H1 (cell line): ENCODE measurements around the gene PANK3. TPM values are rescaled to one million over a fixed set of nuclear protein-coding genes. Genes with fewer than 3 reads are reported as not detected.
A peak's percentile ranks its signal among the peaks of the same experiment; 100 is the strongest.

ENCODE experiments used
- CTCF ChIA-PET: fragments of 300-600 bp; sonication (Branson Sonifier 250); formaldehyde crosslinking; loops from one replicate; lab custom pipeline; 2021; ENCODE audit not compliant: partially characterized antibody; lab: Charles Lee
- POLR2A ChIA-PET: fragments of 300-600 bp; sonication (Branson Sonifier 250); formaldehyde crosslinking; loops from one replicate; lab custom pipeline; 2021; ENCODE audit warnings: inconsistent platforms; ENCODE audit not compliant: partially characterized antibody; lab: Charles Lee
- DNase-seq, 2 experiments: peaks; one replicate each; pipeline versions ENCODE4 v3.0.0 to v3.0.0-alpha.2; 2010 to 2022; ENCODE audit warnings: low spot score in 2 of 2, low read depth in 1 of 2, mixed read lengths in 1 of 2
- FAIRE-seq: peaks from 2 replicates; lab custom pipeline; 2011; peaks lifted over from hg19 to GRCh38; lab: Jason Lieb, UNC
- H2AFZ ChIP-seq: 2 replicates; pipeline ENCODE4 v1.8.1; 2012; ENCODE audit warnings: low read length, inconsistent platforms
- H2AK5ac ChIP-seq: 2 replicates; pipeline ENCODE4 v1.6.1; 2013; ENCODE audit warnings: low read depth, low read length
- H2BK120ac ChIP-seq: replicated peaks from 2 replicates; pipeline ENCODE3; 2013; ENCODE audit warnings: low read depth, low read length, inconsistent platforms
- H2BK12ac ChIP-seq: 2 replicates; pipeline ENCODE4 v1.6.1; 2013; ENCODE audit warnings: low read depth, low read length
- H2BK15ac ChIP-seq: 2 replicates; pipeline ENCODE4 v1.6.1; 2013; ENCODE audit warnings: low read length
- H2BK20ac ChIP-seq: 2 replicates; pipeline ENCODE4 v1.6.1; 2013; ENCODE audit warnings: low read length
- H2BK5ac ChIP-seq: 2 replicates; pipeline ENCODE4 v1.6.1; 2013; ENCODE audit warnings: low read depth, low read length
- H3K14ac ChIP-seq: 2 replicates; pipeline ENCODE4 v1.6.1; 2013; ENCODE audit warnings: inconsistent platforms; ENCODE audit not compliant: insufficient read length
- H3K18ac ChIP-seq: 2 replicates; pipeline ENCODE4 v1.6.1; 2013; ENCODE audit warnings: low read length; ENCODE audit errors: extremely low read depth
- H3K23ac ChIP-seq: 2 replicates; pipeline ENCODE4 v1.6.1; 2013; ENCODE audit warnings: inconsistent platforms; ENCODE audit not compliant: insufficient read length
- H3K23me2 ChIP-seq: 2 replicates; pipeline ENCODE4 v1.6.1; 2013; ENCODE audit warnings: low read depth, low read length
- H3K27ac ChIP-seq: 2 replicates; pipeline ENCODE4 v1.6.1; 2011; ENCODE audit warnings: low read depth, low read length, inconsistent platforms
- H3K27me3 ChIP-seq, 4 experiments: replicated peaks in 1 of 4; 1 replicate in 1 of 4; 2 replicates in 3 of 4; pipeline versions ENCODE4 v1.6.1 to v1.8.1; 2011 to 2013; ENCODE audit warnings: low read length in 3 of 4, mild to moderate bottlenecking in 3 of 4, inconsistent platforms in 2 of 4, mixed read lengths in 2 of 4, moderate library complexity in 1 of 4; ENCODE audit not compliant: control insufficient read depth in 3 of 4, insufficient read depth in 3 of 4; ENCODE audit errors: extremely low read depth in 1 of 4
- H3K36me3 ChIP-seq, 4 experiments: 2 replicates each; pipeline versions ENCODE4 v1.6.1 to v1.8.1; 2011 to 2013; ENCODE audit warnings: mild to moderate bottlenecking in 4 of 4, low read length in 3 of 4, moderate library complexity in 2 of 4, control low read depth in 1 of 4, inconsistent platforms in 1 of 4; ENCODE audit not compliant: insufficient read depth in 4 of 4, control insufficient read depth in 2 of 4
- H3K4ac ChIP-seq: replicated peaks from 2 replicates; pipeline ENCODE3; 2013; ENCODE audit warnings: low read length, low read depth, mixed read lengths, inconsistent platforms; ENCODE audit not compliant: insufficient read length
- H3K4me1 ChIP-seq, 4 experiments: replicated peaks in 1 of 4; 1 replicate in 1 of 4; 2 replicates in 3 of 4; pipeline versions ENCODE4 v1.6.1 to v1.8.1; 2011 to 2013; ENCODE audit warnings: low read length in 3 of 4, inconsistent platforms in 2 of 4, mixed read lengths in 1 of 4; ENCODE audit not compliant: insufficient read depth in 4 of 4, control insufficient read depth in 3 of 4
- H3K4me2 ChIP-seq, 2 experiments: 2 replicates each; pipeline versions ENCODE4 v1.6.1 to v1.8.1; 2011 to 2013; ENCODE audit warnings: low read depth in 2 of 2, low read length in 2 of 2, control low read depth in 1 of 2, inconsistent platforms in 1 of 2, mild to moderate bottlenecking in 1 of 2; ENCODE audit not compliant: insufficient read depth in 1 of 2
- H3K4me3 ChIP-seq, 4 experiments: fragments of 200-600, 300-600 bp in 1 of 4; sonication (generic), shearing (Covaris generic), sonication (Bioruptor Twin) in 1 of 4; 2 replicates each; pipeline versions ENCODE4 v1.5.1 to v1.8.1; 2011 to 2016; ENCODE audit warnings: low read length in 4 of 4, low read depth in 3 of 4, control low read depth in 2 of 4, inconsistent platforms in 2 of 4, mild to moderate bottlenecking in 2 of 4, mixed read lengths in 1 of 4, moderate library complexity in 1 of 4; ENCODE audit not compliant: insufficient read depth in 2 of 4; ENCODE audit errors: extremely low read depth in 1 of 4
- H3K56ac ChIP-seq: replicated peaks from 2 replicates; pipeline ENCODE3; 2013; ENCODE audit warnings: low read depth, mild to moderate bottlenecking, mixed read lengths, low read length, inconsistent platforms; ENCODE audit not compliant: insufficient read length
- H3K79me1 ChIP-seq: 2 replicates; pipeline ENCODE4 v1.6.1; 2013; ENCODE audit warnings: low read depth, low read length, control low read depth
- H3K79me2 ChIP-seq, 2 experiments: 2 replicates each; pipeline versions ENCODE4 v1.6.1 to v1.8.1; 2012 to 2013; ENCODE audit warnings: low read length in 2 of 2, mild to moderate bottlenecking in 2 of 2, inconsistent platforms in 1 of 2; ENCODE audit not compliant: insufficient read depth in 2 of 2, control insufficient read depth in 1 of 2
- H3K9ac ChIP-seq, 4 experiments: replicated peaks in 1 of 4; 1 replicate in 1 of 4; 2 replicates in 3 of 4; pipeline versions ENCODE4 v1.6.1 to v1.8.1; 2011 to 2013; ENCODE audit warnings: low read depth in 3 of 4, low read length in 3 of 4, control low read depth in 2 of 4, mild to moderate bottlenecking in 2 of 4, moderate library complexity in 2 of 4, inconsistent platforms in 1 of 4; ENCODE audit errors: extremely low read depth in 1 of 4
- H3K9me3 ChIP-seq, 2 experiments: 2 replicates each; pipeline versions ENCODE4 v1.6.1 to v1.8.1; 2012 to 2013; ENCODE audit warnings: mild to moderate bottlenecking in 2 of 2, moderate library complexity in 2 of 2, control low read depth in 1 of 2, inconsistent platforms in 1 of 2, low read depth in 1 of 2, low read length in 1 of 2, mixed read lengths in 1 of 2; ENCODE audit not compliant: insufficient read depth in 2 of 2
- H4K20me1 ChIP-seq, 2 experiments: replicated peaks in 1 of 2; 2 replicates each; pipeline versions ENCODE3 to v1.8.1; 2011 to 2013; ENCODE audit warnings: inconsistent platforms in 2 of 2, low read length in 2 of 2, mild to moderate bottlenecking in 1 of 2; ENCODE audit not compliant: insufficient read depth in 2 of 2, control insufficient read depth in 1 of 2
- H4K5ac ChIP-seq: 2 replicates; pipeline ENCODE4 v1.6.1; 2013; ENCODE audit warnings: low read length, low read depth, mixed read lengths, inconsistent platforms; ENCODE audit not compliant: insufficient read length
- H4K8ac ChIP-seq: 2 replicates; pipeline ENCODE4 v1.8.0; 2013; ENCODE audit warnings: mild to moderate bottlenecking, moderate library complexity, low read length, inconsistent platforms; ENCODE audit not compliant: insufficient read depth; ENCODE audit errors: extremely low read depth
- H4K91ac ChIP-seq: replicated peaks from 2 replicates; pipeline ENCODE3; 2013; ENCODE audit warnings: low read length, mixed read lengths, inconsistent platforms; ENCODE audit not compliant: insufficient read length
- BCL11A ChIP-seq, 2 experiments: IDR thresholded peaks; one replicate each; pipeline ENCODE4 v1.6.1; 2011; ENCODE audit warnings: low read depth in 2 of 2, low read length in 2 of 2, mild to moderate bottlenecking in 2 of 2
- EP300 ChIP-seq, 2 experiments: IDR thresholded peaks; 1 replicate in 1 of 2; 2 replicates in 1 of 2; pipeline ENCODE4 v1.6.1; 2011 to 2012; ENCODE audit warnings: low read depth in 2 of 2, low read length in 2 of 2, mild to moderate bottlenecking in 2 of 2, borderline replicate concordance in 1 of 2, inconsistent platforms in 1 of 2, moderate library complexity in 1 of 2
- FOSL1 ChIP-seq: IDR thresholded peaks from 2 replicates; pipeline ENCODE4 v1.6.1; 2011; ENCODE audit warnings: mild to moderate bottlenecking, low read depth, low read length, moderate library complexity; ENCODE audit not compliant: insufficient read depth
- WGBS, 2 experiments: shearing (Covaris generic) in 1 of 2; methylation state at CpG; one replicate each; pipeline versions ENCODE4 v1.1.6 to v1.1.7; 2013 to 2015; ENCODE audit warnings: low lambda C conversion rate in 2 of 2, mixed read lengths in 2 of 2, inconsistent platforms in 1 of 2, low coverage in 1 of 2, missing lambda C conversion rate in 1 of 2; ENCODE audit not compliant: insufficient replicate concordance in 2 of 2, insufficient coverage in 1 of 2, insufficient read length in 1 of 2; ENCODE audit errors: extremely low coverage in 1 of 2, missing lambda C conversion rate in 1 of 2; 5-methylcytosine and 5-hydroxymethylcytosine counted together
- polyA plus RNA-seq, 7 experiments: library from polyadenylated mRNA; depleted of rRNA in 3 of 7; stranded (reverse) in 5 of 7; unstranded in 2 of 7; fragments of >200 nt in 5 of 7; fragments of 200-250 nt in 2 of 7; gene quantifications; 1 replicate in 5 of 7; 2 replicates in 1 of 7; 4 replicates in 1 of 7; pipeline versions ENCODE4 v1.2.1 to v1.2.3, GENCODE V29; 2011 to 2013; ENCODE audit warnings: missing spikeins in 2 of 7, mixed read lengths in 2 of 7
- total RNA-seq: library from RNA; stranded (reverse); fragmentation: NEBNext Ultra II Directional; extraction: Animal tissue kit (Norgen Biotek cat#: 25700); gene quantifications from 2 replicates; pipeline ENCODE4 v1.2.1, GENCODE V29; 2021

The PANK3 gene
- total and polyA plus RNA-seq, 2 of the 8 experiments (the other 6 are each of a cell fraction or from before 2014, with no cell fraction given) = 8.6 to 101 TPM

DNA sequence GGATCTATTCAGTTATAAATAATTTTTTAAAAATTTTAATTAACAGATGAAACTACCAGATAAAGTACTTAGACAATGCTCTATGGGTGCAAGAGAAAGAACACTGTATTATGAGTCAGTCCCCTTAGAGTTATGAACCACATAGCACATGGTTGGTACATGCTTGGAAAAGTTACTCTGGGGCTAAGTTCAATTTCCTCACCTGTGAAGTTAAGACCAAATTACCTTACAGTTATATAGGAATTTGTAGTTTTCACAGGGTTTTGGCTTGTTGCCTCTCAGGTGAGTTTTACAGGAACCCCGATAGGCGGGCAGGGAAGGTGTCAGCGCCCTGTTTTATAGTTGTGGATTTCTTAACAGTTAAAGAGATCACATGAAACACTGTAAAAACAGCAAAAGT is 1.2 kb downstream of the PANK3 start:
- H3K4me2 ChIP-seq = peak overlapping the region; percentile 58 to 73
- TF ChIP-seq FOSL1 = no peak
- no peak for TF ChIP-seq BCL11A (IDR thresholded peaks at IDR 0.05; ENCODE audit: low read depth in 2 of 2, low read length in 2 of 2)
- TF ChIP-seq EP300 (IDR thresholded peaks at IDR 0.05; ENCODE audit: borderline replicate concordance in 1 of 2, low read depth in 2 of 2, low read length in 2 of 2) = no peak
- TF ChIP-seq, all 59 proteins: peak for 0
- CTCF ChIA-PET = no interaction called here
- Histone ChIP-seq H3K27ac (no peak overlapping the region), H2AFZ (no peak overlapping the region), H2BK12ac (no peak overlapping the region), H3K4ac (no peak overlapping the region), H3K27me3 (no peaks in the 10 kb centered on the region), H3K4me1 (peaks cover 0 to 9% (median 4%) of the 10 kb centered on the region in 4 experiments; a peak in 4 of 7 replicates), H2BK15ac (no peak overlapping the region), H3K79me2 (peaks cover 29 to 54% of the 10 kb centered on the region in 2 experiments), H4K5ac (no peak overlapping the region), H3K9me3 (no peaks in the 10 kb centered on the region), H3K36me3 (peaks cover 0 to 4% (median 2%) of the 10 kb centered on the region in 4 experiments; a peak in 2 of 8 replicates), H3K23me2 (no peaks in the 10 kb centered on the region; the same call in 1 of the 2 replicates), H2BK20ac (no peak overlapping the region), H2AK5ac (no peak overlapping the region), H3K4me3 (peak overlapping the region; percentile 79 to 97 (median 88)), H2BK5ac (no peak overlapping the region), H3K14ac (no peak overlapping the region), H3K79me1 (no peaks in the 10 kb centered on the region; the same call in 1 of the 2 replicates), H3K23ac (no peak overlapping the region), H4K91ac (no peak overlapping the region), H4K8ac (no peak overlapping the region), H2BK120ac (no peak overlapping the region), H3K9ac (peak overlapping the region in 1 of 4 experiments; percentile 14; a peak in 4 of 7 replicates), H3K56ac (no peak overlapping the region), H3K18ac (no peak overlapping the region), H4K20me1 (peaks cover 11 to 12% of the 10 kb centered on the region in 2 experiments)
- WGBS, 2 experiments = 59% methylated on average over 3 of the region's 3 CpGs; no CpG with 5 or more reads in 1 of the 2 experiments
- FAIRE-seq (no peak), DNase-seq (no peak)
- POLR2A ChIA-PET = interaction anchor here (0.9 kb wide), 1 partner anchor 59 kb away, joined by 4 read pairs; no protein-coding TSS in a partner anchor
